ENCODE results near the gene PLBD1.

PLBD1 gene, protein sequence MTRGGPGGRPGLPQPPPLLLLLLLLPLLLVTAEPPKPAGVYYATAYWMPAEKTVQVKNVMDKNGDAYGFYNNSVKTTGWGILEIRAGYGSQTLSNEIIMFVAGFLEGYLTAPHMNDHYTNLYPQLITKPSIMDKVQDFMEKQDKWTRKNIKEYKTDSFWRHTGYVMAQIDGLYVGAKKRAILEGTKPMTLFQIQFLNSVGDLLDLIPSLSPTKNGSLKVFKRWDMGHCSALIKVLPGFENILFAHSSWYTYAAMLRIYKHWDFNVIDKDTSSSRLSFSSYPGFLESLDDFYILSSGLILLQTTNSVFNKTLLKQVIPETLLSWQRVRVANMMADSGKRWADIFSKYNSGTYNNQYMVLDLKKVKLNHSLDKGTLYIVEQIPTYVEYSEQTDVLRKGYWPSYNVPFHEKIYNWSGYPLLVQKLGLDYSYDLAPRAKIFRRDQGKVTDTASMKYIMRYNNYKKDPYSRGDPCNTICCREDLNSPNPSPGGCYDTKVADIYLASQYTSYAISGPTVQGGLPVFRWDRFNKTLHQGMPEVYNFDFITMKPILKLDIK

DNA sequence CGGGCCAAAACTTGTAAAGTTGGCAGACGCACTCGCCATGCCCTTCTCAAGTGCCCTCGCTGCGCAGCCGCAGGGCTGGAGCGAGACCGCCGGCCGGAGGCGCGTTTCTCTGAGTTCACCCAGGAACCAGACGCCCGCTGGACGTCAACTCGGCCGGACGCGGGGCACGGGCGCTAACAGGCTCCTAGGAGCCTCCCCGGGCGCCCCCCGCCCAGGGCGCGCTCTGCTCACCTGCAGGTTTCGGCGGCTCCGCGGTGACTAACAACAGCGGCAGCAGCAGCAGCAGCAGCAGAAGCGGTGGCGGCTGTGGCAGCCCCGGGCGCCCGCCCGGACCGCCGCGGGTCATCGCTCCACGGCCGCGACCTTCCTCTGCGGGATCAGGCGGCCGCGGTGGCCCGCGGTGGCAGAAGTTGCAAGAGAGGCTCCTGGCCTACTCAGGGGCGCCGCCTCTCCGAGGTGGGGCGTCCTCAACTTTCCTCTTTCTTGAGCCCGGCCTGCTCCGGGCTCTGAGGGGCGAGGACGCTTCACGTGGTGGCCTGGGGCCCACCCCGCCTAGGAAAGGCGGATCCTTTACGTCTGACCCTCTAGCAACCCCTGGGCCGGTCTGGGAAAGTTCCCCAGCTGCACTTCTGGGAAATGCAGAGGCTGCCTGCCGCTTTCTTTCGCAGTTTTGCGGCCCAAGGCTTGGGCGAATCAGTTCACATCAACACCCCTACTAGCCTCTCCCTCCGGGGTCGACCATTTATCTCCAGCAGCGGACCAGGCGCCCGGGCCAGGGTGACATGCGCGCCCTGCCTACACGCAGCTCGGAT, at the start of gene PLBD1:
PLBD1 (minus strand) TSS at position 533 of the 812 bp plus-strand sequence; CDS start at position 346, 187 bp downstream.
- DNase-seq: no peak

DNA sequence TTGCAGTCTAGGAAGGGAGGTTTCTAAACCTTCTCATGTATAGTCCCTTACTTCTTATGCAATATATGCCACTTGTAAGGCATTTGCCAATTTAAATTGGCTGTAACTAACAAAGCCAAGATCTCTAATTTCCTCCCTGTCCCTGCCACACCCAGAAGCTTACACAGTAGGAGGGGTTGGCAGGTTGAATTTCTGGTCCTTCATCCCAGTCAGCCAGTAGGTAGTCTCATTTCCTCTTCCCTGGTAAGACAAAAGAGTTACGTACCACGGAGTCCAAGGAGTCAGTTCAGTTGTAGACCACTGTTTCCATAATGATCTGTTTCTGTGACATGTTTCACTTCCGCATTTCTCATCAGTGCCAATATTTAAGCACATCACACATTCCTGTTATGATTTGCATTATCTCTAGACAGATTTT, 47.0 kb upstream of the PLBD1 start:
- DNase-seq: no peak

DNA sequence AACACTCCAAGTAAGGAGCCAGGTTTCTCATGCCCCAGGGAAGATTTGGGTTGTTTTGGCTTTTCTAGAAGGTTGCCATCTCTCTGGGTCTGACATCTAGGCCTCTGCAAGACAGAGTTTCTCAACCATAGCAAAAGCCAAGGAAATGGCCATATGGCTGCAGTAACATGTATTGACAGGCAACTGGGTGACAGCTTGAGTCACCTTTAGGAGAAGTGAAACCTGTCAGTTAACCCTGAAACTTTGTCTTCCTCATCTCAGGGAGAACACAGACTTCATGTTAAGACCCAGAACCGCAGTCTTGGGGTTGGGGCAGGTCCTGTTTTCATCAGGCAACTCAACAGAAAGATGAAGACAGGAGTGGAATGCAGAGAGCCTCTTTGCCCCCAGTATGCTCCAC, 46.0 kb upstream of the PLBD1 start:
- no peak for DNase-seq

DNA sequence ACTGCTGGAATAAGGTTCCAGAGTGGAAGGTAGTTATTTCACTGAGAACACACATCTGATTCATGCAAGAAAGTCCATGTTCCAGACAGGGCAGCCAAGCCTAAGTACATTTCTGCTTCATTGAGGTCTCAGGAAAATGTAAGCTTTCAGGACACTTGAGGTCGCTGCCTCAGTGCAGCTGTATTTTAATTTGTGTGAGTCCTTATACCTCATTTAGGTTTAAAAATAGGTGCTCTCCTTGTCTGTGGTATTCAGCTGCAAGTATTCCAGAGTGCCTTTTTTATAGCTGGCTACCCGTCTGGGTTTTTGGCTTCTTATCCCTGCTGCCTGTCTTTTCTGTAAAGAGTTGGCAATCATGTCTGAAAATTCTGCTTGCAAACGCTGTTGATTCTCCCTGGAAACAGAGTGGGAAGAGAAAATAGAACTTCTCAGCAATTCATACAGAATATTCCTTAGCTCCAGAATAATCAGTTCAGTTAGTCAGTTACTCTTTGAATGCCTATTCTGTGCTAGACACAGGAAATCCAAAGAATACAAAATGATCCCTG, 45.3 kb upstream of the PLBD1 start:
- no peak for DNase-seq

DNA sequence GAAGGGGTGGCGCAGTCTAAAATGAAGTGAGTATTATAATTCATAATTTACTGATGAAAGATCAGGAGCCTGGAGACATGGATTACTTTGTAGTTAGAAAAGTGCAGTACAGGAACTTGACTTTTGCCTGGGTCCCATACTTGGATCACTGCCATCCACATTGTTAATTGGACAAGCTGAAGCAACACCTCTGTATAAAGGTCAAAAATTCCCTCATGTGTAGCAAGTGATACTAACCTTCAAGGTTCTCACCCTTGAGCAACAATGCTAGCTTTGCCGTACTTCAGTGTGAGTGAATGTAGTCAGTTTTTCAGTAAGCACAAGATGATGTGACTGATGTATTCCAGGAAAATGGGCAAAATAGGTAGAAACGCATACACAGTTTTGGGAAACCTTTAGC, 44.6 kb upstream of the PLBD1 start:
- DNase-seq: no peak

DNA sequence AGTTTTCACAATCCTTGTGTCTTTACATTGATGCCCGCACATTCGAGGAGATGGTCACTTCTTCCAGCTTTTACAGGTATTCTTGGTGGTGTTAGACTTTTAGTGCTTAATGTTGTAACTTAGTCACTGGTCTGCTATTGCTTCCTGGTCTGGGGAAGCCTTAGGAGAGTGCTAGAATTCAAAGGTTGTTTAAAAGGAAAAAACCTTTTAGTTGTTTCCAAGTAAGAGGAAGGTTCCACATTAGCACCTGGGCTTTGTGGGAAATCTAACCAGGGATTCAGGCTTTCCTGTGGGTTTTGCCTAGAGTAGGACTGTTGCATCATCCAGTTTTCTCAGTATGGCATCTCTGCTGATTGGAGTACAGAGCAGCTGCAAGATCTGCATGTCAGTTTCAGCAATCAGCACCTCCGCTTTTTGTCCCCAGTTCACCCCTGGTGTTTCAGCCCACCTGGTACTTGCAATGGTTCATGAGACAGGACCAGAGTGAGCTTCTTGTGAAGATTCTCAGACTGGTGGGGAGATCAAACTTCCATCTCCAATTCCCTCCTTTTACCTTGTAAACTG, 44.0 kb upstream of the PLBD1 start:
- DNase-seq: no peak

DNA sequence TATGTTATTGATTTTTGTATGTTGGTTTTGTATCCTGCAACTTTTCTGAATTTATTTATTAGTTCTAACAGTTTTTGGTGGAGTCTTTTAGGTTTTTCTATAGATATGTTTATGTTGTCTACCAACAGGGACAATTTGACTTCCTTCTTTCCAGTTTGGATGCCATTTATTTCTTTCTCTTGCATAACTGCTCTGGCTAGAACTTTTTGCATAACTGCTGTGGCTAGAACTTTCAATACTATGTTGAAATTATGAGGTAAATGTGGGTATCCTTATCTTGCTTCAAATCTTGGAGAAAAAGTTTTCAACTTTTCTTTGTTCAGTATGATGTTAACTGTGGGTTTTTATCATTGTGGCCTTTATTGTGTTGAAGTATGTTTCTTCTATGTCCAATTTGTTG, 39.9 kb upstream of the PLBD1 start:
- no peak for DNase-seq

DNA sequence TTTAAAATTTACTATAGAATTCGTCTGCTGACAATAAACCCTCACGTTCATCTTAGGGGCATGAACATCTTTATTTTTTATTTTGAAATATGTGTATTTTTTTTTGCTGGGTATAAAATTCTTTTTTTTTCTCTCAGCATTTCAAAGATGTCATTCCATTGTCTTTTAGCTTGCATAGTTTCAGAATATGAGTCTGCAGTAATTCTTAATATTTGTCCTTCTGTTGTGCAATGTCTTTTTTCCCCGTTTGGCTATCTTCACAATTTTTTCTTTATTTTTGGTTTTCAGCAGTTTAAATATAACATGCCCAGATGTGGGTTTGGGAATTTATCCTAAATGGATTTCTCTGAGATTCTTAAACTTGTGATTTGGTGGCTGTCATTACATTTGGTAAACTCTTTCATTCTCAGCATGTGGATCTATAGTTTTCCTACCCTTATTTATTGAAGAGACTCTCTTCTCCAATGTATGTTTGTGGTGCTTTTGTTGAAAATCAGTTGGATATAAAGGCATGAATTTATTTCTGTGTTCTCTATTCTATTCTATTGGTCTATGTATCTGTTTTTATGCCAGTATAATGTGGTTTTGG, 37.8 kb upstream of the PLBD1 start:
- DNase-seq: no peak

DNA sequence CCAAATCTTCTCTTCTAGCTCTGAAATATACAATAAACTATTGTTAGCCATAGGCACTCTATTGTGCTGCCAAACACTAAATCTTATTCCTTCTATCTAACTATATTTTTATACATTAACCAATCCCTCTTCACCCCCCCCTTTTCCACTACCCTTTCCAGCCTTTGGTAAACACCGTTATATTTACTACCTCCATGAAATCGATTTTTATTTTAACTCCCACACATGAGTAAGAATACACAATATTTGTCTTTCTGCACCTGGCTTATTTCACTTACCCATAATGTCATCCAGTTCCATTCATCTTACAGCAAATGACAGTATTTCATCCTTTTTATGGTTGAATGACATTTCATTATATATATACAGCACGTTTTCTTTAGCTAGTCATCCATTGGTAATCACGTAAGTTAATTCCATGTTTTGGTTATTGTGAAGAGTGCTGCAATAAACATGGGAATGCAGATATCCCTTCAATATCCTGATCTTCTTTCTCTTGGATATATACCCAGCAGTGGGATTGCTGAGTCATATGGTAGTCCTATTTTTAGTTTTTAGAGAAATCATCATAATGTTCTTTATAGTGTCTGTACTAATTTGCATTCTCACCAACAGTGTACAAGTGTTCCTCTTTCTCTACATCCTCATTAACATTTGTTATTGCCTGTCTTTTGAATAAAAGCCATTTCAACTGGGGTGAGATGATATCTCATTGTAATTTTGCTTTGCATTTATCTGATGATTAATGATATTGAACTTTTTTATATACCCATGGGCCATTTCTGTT, 34.2 kb upstream of the PLBD1 start:
- no peak for DNase-seq

DNA sequence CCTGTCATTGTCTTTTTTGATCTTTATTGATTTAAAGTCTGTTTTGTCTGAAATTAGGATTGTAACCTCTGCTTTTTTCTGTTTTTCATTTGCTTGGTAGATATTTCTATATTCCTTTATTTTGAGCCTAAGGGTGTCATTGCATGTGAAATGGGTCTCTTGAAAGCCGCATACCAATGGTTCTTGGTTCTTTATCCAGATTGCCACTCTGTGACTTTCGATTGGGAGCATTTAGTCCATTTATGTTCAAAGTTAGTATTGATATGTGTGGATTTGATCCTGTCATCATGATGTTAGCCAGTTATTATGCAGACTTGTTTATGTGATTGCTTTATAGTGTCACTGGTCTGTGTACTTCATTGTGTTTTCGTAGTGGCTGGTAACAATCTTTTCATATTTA, 29.8 kb upstream of the PLBD1 start:
- DNase-seq: no peak

DNA sequence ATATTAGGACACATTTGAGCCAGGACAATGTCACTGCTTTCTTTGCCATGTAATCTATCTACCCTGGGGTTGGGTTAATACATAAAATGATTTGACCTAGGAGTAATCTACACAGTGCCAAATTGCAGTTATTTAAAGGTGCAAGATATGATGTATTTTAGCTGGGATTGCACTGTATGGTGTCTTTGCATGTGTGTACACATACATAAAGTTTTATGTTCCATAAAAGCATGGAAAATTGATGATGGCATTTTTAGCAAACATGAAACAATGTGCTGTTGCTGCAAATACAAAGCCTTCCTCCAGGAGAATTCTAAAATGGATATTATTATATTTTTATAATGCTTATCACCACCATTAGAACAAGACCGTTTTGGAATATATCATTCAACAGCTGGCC, 24.0 kb upstream of the PLBD1 start:
- DNase-seq: no peak

DNA sequence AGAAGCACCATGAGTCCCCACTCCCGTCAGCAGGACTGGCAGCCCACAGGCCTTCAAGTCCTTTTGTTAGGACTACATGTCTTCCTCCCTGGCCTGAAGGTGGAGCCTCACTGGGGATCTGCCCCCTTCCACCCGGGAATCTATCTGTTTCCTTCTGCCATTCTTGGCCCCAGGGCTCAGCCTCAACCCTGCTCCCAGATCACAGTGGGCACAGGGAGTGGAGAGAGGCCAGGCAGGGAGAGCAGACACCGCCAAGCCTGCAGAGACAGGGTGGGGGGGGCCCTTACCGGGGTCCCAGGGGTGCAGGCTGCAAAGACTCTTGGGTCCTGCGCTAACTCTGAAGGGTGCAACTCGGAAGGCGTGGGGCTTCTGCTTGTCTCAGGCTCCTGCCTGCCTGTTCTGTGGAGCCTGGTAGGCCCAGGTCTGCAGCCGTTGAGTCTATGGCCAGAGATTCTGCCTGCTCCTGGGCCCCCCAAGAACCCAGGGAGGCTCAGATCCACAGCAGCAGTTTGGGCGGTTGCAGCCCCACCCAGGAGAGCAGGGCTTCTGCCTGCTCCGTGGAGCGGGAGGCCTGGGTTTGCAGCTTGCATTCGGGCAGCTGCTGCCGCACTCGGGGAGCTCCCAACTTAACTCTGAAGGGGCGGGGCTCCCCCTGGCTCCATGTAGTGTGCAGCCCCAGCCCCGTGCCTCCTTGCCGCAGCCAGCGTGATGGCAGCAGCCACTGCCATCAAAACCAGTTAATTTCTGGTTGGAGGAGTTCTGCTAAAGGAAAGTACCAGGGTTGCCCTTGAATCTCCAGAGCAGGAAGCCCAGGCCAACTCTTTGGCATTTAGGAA, 21.7 kb upstream of the PLBD1 start:
- DNase-seq: no peak

DNA sequence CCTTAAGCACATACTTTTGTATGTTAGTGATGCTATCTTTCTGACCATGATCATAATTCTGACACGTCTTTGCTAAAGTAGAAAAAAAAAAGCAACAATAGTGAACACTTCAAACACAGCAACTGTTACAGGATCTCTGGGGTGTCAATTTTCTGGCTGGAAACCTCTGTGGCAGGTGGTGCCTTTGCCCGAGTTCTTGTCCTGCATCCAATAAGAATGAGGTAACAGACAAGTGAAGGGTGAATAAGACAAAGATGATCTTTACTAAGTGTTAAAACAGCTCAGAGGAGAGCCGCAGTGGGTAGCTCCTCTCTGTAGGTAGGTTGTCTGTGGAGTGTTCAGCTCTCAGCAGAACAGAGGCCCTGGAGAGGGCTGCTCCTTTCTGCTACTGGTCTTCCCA, 20.9 kb upstream of the PLBD1 start:
- DNase-seq: no peak

DNA sequence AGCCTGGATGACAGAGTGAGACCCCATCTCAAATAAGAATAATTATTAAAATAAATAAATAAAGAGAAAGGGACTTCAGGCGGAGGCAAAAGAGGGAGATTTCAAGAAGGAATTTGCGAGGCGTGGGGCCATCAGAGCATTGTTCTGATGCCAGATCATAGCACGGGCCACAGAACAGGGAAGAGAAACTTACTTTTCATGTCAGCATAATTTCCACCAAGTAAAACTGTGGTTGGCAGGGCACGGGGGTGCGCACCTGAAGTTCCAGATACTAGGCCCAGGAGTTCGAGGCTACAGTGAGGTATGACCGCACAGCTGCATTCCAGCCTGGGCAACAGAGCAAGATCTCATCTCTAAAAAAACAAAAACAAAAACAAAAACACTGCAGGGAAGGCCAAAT, 11.0 kb upstream of the PLBD1 start:
- DNase-seq: no peak

DNA sequence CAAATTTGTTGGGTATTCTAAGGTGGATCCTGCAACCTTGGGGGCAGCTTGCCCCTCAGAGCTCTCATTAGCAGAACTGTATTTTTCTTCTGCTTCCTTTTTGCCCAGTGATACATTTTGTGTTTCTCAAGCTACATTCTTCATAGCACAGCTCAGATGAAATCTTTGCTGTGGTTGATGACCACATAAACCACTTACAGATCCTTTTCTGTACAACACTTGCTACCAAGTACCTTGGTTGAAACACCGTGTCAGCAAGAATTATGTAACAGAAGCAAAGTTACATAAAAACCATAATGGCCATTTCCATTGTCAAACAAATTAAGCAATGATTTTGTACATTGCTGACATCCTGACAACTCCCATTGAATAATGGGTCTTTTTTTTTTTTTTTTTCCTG, 9.7 kb upstream of the PLBD1 start:
- DNase-seq: no peak

DNA sequence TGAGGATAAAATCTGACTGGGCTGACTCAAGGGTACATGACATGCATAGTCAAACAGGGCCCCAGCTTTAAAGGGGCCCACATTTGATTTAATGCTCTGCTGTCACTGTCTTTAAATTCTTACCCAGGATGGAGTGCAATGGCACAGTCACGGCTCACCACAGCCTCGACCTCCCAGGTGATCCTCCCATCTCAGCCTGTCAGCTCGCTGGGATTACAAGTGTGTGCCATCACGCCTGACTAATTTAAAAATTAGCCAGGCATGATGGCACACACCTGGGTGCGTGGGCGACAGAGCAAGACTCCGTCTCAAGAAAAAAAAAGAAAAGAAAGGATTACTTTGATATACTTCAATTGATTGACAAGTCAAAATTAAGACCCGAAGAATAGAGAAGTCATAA, 9.2 kb upstream of the PLBD1 start:
- DNase-seq: no peak

DNA sequence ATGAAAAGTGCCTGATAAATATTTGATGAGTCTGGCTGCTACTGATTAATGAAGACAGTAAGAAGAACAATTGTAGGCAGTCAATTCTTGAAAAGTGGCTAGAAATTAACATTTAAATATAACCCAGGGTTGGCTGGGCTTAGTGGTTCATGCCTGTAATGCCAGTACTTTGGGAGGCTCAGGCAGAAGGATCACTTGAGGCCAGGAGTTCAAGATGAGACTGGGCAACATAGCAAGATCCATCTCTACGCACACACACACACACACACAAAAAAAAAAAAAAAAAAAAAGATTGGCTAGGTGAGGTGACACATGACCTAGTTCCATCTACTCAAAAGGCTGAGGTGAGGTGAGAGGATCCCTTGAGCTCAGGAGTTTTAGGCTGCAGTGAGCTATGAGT, 7.9 kb upstream of the PLBD1 start:
- no peak for DNase-seq

DNA sequence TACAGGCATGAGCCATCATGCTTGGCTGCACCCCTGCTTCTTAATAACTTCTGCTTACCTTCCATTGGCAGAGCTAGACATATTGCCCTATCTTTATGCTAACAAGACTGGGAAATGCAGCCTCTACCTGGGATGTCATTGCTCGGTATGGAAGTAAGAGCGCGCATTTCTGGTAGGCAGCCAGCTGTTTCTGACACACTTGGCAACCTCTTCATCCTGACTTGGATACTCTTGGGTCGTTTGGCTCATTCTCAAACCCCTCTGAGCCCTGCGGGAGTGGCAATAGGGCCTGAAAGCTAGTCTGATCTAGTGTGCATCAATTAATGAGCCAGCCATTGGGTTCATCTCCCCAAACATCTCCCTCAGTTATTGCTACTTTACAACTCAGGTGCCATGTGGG, 5.4 kb upstream of the PLBD1 start:
- DNase-seq: no peak

DNA sequence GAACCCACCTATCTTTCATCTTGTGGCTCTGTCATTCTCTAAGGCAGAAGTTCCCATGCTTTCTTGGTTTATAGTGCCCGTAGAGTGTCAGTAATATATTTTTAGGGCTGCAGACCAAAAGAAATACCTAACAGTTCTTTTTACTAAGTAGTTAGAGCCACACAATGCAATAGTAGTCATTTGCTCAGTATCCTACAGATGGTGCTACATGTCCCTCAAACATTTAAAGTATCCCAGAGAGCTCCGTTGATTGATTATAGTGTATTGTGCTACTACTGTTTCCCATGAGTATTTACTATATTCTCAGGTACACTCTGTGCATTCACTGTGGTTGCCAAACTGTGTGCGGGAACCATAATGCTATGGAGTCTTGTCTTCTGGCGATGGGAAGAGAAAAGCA, 4.7 kb upstream of the PLBD1 start:
- no peak for DNase-seq

DNA sequence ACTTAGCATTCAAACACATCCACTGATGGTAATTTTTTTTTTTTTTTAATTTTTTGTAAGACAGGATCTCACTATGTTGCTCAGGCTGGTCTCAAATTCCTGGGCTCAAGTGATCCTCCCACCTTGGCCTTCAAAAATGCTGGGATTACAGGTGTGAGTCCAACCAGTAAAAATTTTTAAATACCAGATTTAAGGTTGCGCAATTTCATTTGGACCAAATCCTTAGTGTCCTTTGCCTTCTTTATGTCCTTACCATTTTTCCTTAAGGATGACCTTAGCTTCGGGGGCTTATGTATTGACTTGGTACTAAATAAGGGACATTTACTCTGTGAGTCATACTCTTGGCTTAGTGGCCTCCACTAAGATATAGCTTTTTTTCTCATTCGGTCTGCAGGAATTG, 4.1 kb upstream of the PLBD1 start:
- DNase-seq: no peak

DNA sequence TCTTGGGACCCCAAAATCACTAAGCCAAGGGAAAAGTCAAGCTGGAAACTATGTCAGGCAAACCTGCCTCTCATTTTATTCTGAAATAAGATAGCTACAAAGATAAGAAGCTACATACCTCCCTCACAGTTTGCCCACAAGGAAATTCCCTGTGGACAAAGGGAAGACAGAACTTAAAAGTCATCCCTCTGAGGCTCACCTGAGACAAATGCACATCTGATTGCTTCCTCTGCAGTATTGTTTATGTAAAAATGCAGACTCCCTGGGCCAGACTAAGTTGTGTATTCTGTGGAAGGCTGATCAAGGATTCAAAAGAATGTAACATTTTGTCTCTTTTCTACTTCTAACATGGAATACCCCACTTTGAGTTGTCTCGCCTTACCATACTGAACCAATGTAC, 2.5 kb upstream of the PLBD1 start:
- no peak for DNase-seq
